OCI-LY1 (cell line): ENCODE results near the gene ZDHHC14.

Experiments
- CTCF ChIP-seq: fragments of 200-600 bp; sonication (generic), shearing (Covaris generic); IDR thresholded peaks from 2 replicates; pipeline ENCODE4 v1.5.1; 2017; ENCODE audit warnings: mild to moderate bottlenecking, antibody characterized with exemption, low read length, moderate library complexity, mixed read lengths
- EZH2 ChIP-seq: fragments of 200-600 bp; sonication (generic), shearing (Covaris generic); IDR thresholded peaks from 2 replicates; pipeline ENCODE4 v1.8.0; 2017; ENCODE audit warnings: borderline replicate concordance, mixed run types, mild to moderate bottlenecking, antibody characterized with exemption, low read length, moderate library complexity, mixed read lengths

GRCh38 chr6:157503018-157503747 lies 122.2 kb downstream of the ZDHHC14 start:
- TF ChIP-seq CTCF: no peak
- TF ChIP-seq EZH2: no peak
